ENCODE measurements around the gene LMTK3. TPM values are rescaled to one million over a fixed set of nuclear protein-coding genes. Genes with fewer than 3 reads are reported as not detected.

Gene LMTK3
- total and polyA plus RNA-seq, 2 of the 13 experiments (the other 11 are each of a cell fraction or from before 2014, with no cell fraction given): 0.18 to 0.29 TPM

DNA sequence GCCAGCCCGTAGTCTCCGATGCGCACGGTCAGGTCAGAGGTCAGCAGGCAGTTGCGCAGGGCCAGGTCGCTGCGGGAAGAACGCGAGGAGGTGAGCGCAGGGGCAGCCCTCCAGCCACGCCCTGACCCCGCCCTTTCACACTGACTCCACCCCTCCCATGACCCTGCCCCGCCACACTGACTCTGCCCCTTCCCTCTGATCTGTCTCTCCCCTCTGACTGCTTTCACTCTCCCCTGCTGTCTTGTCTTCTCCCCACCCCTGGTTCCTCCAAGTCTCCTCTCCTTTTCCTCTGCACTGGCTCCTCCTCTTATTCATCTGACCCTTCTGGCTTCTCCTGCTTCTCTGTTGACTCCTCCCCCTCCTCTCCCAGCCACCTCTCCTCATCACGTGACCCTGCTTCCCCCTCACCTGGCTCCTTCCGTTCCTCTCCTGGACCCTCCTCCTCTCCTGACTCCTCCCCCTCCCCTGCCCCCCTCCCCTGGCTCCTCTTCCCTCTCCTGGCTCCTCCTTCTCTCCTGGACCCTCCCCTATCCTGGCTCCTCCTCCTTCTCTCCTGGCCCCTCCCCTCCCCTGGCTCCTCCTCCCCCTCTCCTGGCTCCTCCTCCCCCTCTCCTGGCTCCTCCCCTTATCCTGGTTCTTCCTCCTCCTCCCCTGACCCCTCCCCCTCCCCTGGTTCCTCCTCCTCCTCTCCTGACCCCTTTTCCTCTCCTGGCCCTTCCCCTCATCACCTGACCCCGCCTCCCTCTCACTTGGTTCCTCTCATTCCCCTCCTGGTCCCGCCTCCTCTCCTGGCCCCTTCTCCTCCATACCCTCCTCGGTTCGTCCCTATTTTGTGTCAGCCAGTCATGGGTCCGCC lies 9.9 kb downstream of the LMTK3 start:
- no peaks in the 10 kb centered on the region for H3K79me2 ChIP-seq (ENCODE audit: insufficient read depth, low read length)
- 0% methylated on average over 12 of the region's 20 CpGs for WGBS (ENCODE audit: low lambda C conversion rate)
- peak; percentile 64 for ATAC-seq
- POLR2A ChIA-PET: interaction anchor here (0.6 to 1.2 kb wide), 12 partner anchors 9 to 139 kb away, joined by 3 to 13 read pairs (median 4); partner anchors contain the start of genes RPL18, SPHK2 and TMEM143
- peaks cover 47% of the 10 kb centered on the region for H3K4me1 ChIP-seq (ENCODE audit: insufficient read depth, low read length)
- intact Hi-C loops (cut with micrococcal nuclease; ENCODE audit: unreplicated experiment): no loop called here
- peak overlapping the region; percentile 58 to 85 (median 60) for H3K4me3 ChIP-seq (replicated peaks in 1 of 3; ENCODE audit: insufficient read depth in 1 of 3, low read depth in 2 of 3, low read length in 3 of 3)
- DNase-seq (ENCODE audit: low spot score): peak; percentile 86
- in situ Hi-C loops (cut with HindIII; ENCODE audit: extremely low pct_ligation_motif_present, low pct_unique_long_range_greater_than_20kb): loop anchor here (5.0 kb wide), 1 partner anchor 86 kb away; no protein-coding TSS in a partner anchor
- H3K9me3 ChIP-seq (ENCODE audit: low read length): no peaks in the 10 kb centered on the region
- CTCF ChIA-PET (ENCODE audit: low intra/inter-chr PET ratio, low total read pairs): interaction anchor here (1.0 kb wide), 1 partner anchor 82 kb away, joined by 6 read pairs; no protein-coding TSS in a partner anchor
- H3K9ac ChIP-seq (ENCODE audit: insufficient read depth, low read depth, low read length): peak overlapping the region; percentile 56
- no peaks in the 10 kb centered on the region for H4K20me1 ChIP-seq (ENCODE audit: insufficient read depth, low read length)
- no peak for FAIRE-seq
- H3K4me2 ChIP-seq (ENCODE audit: low read depth, low read length): peak overlapping the region; percentile 97
- no peaks in the 10 kb centered on the region for H3K36me3 ChIP-seq (replicated peaks in 1 of 2; ENCODE audit: control insufficient read depth in 1 of 2, insufficient read depth in 2 of 2, low read length in 2 of 2)
- no peak overlapping the region for H3K27ac ChIP-seq (ENCODE audit: extremely low read length, insufficient read depth, low read length)
- peak overlapping the region; percentile 69 for H2AFZ ChIP-seq (ENCODE audit: low read length)
- no TSS peak for BruUV-seq (replicated peaks)
- H3K27me3 ChIP-seq (ENCODE audit: control insufficient read depth in 1 of 2, insufficient read depth in 2 of 2, low read length in 2 of 2): peaks cover 0 to 9% of the 10 kb centered on the region in 2 experiments; a peak in 1 of 5 replicates
- TF ChIP-seq, protein P1, sequence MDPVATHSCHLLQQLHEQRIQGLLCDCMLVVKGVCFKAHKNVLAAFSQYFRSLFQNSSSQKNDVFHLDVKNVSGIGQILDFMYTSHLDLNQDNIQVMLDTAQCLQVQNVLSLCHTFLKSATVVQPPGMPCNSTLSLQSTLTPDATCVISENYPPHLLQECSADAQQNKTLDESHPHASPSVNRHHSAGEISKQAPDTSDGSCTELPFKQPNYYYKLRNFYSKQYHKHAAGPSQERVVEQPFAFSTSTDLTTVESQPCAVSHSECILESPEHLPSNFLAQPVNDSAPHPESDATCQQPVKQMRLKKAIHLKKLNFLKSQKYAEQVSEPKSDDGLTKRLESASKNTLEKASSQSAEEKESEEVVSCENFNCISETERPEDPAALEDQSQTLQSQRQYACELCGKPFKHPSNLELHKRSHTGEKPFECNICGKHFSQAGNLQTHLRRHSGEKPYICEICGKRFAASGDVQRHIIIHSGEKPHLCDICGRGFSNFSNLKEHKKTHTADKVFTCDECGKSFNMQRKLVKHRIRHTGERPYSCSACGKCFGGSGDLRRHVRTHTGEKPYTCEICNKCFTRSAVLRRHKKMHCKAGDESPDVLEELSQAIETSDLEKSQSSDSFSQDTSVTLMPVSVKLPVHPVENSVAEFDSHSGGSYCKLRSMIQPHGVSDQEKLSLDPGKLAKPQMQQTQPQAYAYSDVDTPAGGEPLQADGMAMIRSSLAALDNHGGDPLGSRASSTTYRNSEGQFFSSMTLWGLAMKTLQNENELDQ (CRISPR knock-in tag; IDR thresholded peaks at IDR 0.05; ENCODE audit: borderline replicate concordance): no peak
- TF ChIP-seq HNRNPK (IDR thresholded peaks at IDR 0.05; ENCODE audit: low read depth, low read length, poor library complexity, severe bottlenecking) (peak; percentile 61), ZNF776 (CRISPR knock-in tag; IDR thresholded peaks at IDR 0.05) (no peak), HNRNPLL (IDR thresholded peaks at IDR 0.05; ENCODE audit: low read depth, low read length, poor library complexity, severe bottlenecking) (peak; percentile 84), ZSCAN22 (CRISPR knock-in tag; IDR thresholded peaks at IDR 0.05) (peak; percentile 88), KLF9 (CRISPR knock-in tag; IDR thresholded peaks at IDR 0.05; ENCODE audit: low read depth) (no peak), PAX8 (CRISPR knock-in tag; IDR thresholded peaks at IDR 0.05; ENCODE audit: borderline replicate concordance) (0 out of 2 replicates have a peak, but pooled peaks have one; percentile 37), ZFP82 (CRISPR knock-in tag; IDR thresholded peaks at IDR 0.05; ENCODE audit: borderline replicate concordance) (peak; percentile 54; the same call in 1 of the 2 replicates), YEATS4 (CRISPR knock-in tag; IDR thresholded peaks at IDR 0.05; ENCODE audit: borderline replicate concordance) (no peak), BHLHE40 (IDR thresholded peaks at IDR 0.05; ENCODE audit: low read length) (peak; percentile 71)
- TF ChIP-seq, protein P2, sequence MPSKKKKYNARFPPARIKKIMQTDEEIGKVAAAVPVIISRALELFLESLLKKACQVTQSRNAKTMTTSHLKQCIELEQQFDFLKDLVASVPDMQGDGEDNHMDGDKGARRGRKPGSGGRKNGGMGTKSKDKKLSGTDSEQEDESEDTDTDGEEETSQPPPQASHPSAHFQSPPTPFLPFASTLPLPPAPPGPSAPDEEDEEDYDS (CRISPR knock-in tag; IDR thresholded peaks at IDR 0.05): peak; percentile 69
- TF ChIP-seq, protein P3, sequence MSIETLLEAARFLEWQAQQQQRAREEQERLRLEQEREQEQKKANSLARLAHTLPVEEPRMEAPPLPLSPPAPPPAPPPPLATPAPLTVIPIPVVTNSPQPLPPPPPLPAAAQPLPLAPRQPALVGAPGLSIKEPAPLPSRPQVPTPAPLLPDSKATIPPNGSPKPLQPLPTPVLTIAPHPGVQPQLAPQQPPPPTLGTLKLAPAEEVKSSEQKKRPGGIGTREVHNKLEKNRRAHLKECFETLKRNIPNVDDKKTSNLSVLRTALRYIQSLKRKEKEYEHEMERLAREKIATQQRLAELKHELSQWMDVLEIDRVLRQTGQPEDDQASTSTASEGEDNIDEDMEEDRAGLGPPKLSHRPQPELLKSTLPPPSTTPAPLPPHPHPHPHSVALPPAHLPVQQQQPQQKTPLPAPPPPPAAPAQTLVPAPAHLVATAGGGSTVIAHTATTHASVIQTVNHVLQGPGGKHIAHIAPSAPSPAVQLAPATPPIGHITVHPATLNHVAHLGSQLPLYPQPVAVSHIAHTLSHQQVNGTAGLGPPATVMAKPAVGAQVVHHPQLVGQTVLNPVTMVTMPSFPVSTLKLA (IDR thresholded peaks at IDR 0.05): peak; percentile 14; the same call in 1 of the 2 replicates
- TF ChIP-seq, protein P4, sequence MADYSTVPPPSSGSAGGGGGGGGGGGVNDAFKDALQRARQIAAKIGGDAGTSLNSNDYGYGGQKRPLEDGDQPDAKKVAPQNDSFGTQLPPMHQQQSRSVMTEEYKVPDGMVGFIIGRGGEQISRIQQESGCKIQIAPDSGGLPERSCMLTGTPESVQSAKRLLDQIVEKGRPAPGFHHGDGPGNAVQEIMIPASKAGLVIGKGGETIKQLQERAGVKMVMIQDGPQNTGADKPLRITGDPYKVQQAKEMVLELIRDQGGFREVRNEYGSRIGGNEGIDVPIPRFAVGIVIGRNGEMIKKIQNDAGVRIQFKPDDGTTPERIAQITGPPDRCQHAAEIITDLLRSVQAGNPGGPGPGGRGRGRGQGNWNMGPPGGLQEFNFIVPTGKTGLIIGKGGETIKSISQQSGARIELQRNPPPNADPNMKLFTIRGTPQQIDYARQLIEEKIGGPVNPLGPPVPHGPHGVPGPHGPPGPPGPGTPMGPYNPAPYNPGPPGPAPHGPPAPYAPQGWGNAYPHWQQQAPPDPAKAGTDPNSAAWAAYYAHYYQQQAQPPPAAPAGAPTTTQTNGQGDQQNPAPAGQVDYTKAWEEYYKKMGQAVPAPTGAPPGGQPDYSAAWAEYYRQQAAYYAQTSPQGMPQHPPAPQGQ (CRISPR knock-in tag; IDR thresholded peaks at IDR 0.05; ENCODE audit: borderline replicate concordance): 0 out of 2 replicates have a peak, but pooled peaks have one; percentile 40
- TF ChIP-seq, protein P5, sequence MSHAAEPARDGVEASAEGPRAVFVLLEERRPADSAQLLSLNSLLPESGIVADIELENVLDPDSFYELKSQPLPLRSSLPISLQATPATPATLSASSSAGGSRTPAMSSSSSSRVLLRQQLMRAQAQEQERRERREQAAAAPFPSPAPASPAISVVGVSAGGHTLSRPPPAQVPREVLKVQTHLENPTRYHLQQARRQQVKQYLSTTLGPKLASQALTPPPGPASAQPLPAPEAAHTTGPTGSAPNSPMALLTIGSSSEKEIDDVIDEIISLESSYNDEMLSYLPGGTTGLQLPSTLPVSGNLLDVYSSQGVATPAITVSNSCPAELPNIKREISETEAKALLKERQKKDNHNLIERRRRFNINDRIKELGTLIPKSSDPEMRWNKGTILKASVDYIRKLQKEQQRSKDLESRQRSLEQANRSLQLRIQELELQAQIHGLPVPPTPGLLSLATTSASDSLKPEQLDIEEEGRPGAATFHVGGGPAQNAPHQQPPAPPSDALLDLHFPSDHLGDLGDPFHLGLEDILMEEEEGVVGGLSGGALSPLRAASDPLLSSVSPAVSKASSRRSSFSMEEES (CRISPR knock-in tag; IDR thresholded peaks at IDR 0.05): peak; percentile 27; the same call in 1 of the 2 replicates

All from HepG2 (cell line).